SIG-M5 treated with dmso at 0.1 percent for 504 hours (cell line): Measurements from ENCODE around the gene ZNF592.
A peak's percentile ranks its signal among the peaks of the same experiment; 100 is the strongest.

ENCODE experiments used
- DNase-seq: peaks from one replicate; lab custom pipeline; 2025; ENCODE audit not compliant: unreplicated experiment; lab: John Stamatoyannopoulos, UW

The ZNF592 gene

GRCh38 chr15:84773716-84774115 lies 25.3 kb downstream of the ZNF592 start:
- DNase-seq: peak; percentile 65

DNA sequence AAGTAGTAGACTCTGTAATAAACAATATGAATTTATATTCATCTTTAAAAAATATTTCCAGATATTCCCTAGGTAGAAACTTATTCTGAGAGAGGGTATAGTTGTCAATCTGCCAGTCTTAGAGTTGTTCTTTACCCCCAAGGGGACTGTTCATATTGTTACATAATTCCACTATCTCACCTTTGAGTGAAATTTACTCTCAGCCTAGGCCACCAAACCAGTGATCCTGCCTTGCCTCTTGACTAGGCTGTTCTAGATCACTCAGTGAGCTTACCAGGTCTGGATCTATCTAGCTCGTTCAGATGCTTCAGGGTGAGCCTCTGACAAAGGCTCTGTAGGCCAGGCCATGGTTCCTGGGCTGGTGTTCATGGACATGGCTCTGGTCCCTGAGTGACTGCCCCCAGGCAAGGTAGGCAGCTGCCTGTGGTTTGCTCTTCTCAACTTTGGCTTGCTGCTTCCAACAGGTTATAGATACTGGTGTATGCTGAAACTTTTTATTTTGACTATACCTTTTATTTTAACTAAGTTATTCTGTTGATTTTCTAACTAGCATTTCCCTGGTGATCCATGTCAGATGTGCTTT lies 27.6 kb downstream of the ZNF592 start:
- no peak for DNase-seq

GRCh38 chr15:84778194-84778593 lies 29.8 kb downstream of the ZNF592 start:
- no peak for DNase-seq

- no peak for DNase-seq
Observed at GRCh38 chr15:84780492-84780891, 32.1 kb downstream of the ZNF592 start.

DNA sequence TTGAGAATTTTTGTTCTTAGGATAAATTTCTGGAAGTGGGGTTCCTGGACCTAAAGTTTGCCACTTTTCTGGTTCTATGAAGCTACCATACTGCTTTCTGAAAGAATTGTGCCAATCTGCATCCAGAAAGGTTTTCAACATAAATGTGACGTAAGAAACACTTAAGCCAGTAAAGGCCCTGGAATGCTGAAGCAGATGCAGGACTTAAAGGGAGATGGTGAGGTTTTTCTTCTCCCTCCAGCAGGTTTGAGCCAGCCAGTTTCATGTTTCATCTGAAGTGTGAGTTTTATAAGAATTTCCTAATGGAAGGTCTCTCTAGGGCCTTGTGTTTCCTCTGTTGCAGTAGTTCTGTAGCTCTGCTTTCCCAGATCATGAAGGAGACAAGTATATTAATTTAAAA lies 33.1 kb downstream of the ZNF592 start:
- no peak for DNase-seq

- DNase-seq: no peak
Observed at GRCh38 chr15:84782346-84782745, 34.0 kb downstream of the ZNF592 start.

DNA sequence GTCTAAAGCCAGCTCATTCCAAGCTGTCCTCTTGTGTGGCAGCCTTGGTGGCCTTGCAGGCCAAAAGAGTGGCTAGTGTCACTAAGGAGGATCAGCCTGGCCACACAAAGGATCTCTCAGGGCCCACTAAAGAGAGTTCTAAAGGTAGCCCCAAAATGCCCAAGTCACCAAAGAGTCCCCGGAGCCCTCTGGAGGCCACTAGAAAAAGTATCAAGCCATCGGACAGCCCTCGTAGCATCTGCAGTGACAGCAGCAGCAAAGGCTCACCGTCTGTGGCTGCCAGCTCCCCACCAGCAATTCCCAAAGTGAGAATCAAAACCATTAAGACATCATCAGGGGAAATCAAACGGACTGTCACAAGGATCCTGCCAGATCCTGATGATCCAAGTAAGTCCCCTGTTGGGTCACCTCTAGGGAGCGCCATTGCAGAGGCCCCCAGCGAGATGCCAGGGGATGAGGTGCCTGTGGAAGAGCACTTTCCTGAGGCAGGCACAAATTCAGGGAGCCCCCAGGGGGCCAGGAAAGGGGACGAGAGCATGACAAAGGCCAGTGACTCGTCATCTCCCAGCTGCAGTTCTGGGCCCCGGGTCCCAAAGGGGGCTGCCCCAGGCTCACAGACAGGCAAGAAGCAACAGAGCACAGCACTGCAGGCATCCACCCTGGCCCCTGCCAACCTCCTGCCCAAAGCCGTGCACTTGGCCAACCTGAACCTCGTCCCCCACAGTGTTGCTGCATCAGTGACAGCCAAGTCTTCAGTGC lies 35.3 kb downstream of the ZNF592 start:
- DNase-seq: no peak

GRCh38 chr15:84784262-84784661 lies 35.9 kb downstream of the ZNF592 start:
- no peak for DNase-seq

DNA sequence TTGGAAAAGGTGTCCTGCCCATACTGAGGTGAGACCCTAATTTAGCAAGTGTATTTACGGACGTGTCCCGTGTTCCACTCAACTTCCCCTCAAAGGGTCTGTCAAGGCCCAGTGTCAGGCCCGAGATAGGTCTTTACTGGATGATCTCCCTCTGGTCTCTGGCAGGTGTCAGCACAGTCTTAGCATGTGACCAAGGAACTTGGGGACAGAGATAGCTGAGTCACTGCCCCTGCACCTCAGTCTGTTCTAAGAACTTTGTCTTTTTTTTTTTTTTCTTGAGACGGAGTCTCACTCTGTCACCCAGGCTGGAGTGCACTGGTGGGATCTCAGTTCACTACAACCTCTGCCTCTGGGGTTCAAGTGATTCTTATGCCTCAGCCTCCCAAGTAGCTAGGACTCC lies 36.7 kb downstream of the ZNF592 start:
- DNase-seq: no peak

DNA sequence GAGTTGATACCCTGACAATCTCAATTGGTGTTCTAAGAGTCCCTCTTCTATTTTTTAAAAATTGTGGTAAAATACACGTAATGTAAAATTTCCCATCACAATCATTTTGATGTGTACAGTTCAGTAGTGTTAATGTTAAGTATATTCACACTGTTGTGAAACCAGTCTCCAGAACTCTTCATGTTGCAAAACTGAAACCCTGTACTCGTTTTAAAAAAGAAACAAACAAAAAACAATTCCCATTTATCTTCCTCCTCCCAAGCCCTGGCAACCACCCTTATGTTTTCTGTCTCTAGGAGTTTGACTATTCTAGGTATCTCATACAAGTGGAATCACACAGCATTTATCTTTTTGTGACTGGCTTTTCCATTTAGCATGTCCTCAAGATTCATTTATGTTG lies 40.1 kb downstream of the ZNF592 start:
- no peak for DNase-seq

DNA sequence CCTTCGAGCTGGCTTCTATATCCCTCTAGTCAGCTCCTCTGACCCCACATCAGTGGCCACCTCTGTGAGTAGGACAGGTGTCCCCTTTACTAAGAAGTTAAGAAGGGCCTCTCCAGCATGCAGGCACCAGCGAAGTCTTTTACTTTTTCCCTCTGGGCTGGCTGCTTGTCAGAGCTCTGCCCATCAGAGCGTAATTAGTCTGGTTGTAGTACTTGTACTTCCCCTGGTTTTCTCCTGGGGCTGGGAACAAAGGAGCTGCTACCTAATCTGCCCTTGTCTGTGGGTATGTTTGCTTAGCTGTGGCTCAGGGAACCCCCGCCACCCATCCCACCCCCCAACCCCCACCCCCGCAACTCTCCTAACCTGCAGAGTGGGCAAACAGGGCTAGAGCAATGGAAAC lies 41.4 kb downstream of the ZNF592 start:
- DNase-seq: no peak

DNA sequence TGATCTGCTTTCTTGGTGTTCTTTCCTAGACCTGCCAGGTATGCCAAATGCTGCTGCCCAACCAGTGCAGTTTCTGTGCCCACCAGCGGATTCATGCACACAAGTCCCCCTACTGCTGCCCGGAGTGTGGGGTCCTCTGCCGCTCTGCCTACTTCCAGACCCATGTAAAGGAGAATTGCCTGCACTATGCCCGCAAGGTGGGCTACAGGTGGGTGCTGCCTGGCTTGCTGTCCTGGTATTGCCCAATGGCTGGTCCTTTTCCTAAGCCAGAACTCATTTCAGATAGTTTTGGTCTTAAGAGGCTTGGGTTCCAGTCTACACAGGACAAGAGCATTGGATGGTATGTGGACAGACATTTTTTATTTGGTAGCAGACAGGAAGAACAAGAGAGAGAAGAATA lies 42.3 kb downstream of the ZNF592 start:
- DNase-seq: no peak

DNA sequence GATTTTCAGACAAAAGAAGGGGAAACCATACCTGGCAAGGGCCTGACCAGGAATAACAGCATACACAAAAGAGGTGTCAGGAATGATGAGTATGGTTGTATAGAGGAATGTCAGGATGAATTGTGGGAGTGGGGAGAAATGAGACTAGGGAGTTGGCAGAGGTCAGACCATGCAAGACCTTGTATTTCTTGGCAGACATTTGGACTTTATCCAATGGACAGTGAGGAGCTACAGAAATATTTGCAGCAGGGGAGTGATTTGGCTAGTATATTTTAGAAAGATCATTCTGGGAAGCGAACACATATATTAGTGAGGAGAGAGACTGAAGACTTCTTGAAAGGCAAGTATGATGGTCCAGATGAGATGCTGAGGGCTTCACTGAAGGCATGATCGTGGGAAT lies 43.4 kb downstream of the ZNF592 start:
- DNase-seq: no peak

- no peak for DNase-seq
Observed at GRCh38 chr15:84793431-84794161, 45.2 kb downstream of the ZNF592 start.

- DNase-seq: no peak
Observed at GRCh38 chr15:84794162-84794547, 45.8 kb downstream of the ZNF592 start.

DNA sequence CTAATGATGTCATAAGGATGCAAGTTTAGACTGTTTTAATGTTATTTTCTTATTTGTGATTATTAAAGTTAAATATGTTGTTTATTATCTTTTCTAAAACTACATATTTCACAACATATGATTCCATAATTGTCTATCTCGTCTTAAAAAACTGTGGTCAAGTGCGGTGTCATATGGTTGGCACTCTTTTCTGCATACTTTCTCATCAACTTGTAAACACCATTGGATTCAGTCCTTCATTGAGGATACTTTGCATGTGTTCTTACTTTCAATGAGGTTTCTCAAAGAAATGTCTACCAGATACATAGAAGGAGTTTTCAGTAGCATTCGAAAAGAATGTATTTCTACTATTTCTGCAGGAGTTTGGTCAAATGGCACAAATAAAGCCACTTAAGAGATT lies 46.8 kb downstream of the ZNF592 start:
- DNase-seq: no peak

GRCh38 chr15:84797212-84797611 lies 48.8 kb downstream of the ZNF592 start:
- no peak for DNase-seq

- no peak for DNase-seq
Observed at GRCh38 chr15:84797801-84798200, 49.4 kb downstream of the ZNF592 start.

- no peak for DNase-seq
Observed at GRCh38 chr15:84798436-84798946, 50.1 kb downstream of the ZNF592 start.

DNA sequence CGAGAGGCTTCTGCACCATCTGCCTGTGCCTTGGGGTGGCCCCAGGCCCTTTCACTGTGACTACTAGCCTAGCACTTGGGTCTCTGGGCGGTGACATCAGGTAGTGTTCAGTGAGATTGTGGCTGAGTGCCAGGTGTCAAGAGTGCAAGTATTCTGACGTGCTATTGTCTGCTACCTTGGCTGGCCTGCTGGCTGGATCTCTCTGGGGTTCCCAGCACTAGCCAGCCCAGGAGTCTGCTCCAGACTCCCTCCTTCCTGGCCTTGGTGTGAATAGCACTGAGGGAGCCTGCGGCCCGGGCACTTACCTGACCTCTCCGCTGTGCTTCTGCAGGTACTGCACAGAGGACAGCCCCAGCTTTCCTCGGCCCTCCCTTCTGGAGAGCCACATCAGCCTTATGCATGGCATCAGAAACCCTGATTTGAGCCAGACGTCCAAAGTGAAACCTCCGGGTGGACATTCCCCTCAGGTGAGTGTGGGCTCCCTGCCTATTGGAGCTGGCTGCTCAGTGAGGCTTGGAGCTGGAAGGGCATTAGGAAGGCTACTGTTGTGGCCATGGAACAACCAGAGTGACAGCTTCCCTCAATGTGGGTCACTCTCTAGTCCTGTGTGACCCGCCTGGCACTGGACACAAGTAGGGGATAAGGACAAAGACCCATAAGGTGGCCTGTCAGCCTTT lies 51.3 kb downstream of the ZNF592 start:
- no peak for DNase-seq

GRCh38 chr15:84800365-84800806 lies 52.0 kb downstream of the ZNF592 start:
- no peak for DNase-seq
